ENCODE measurements around the gene ZNF236.
A peak's percentile ranks its signal among the peaks of the same experiment; 100 is the strongest.

The ZNF236 gene

GRCh38 chr18:76859474-76860339 is 37.4 kb downstream of the ZNF236 start:
- DNase-seq (ENCODE audit: low read depth, low spot score): no peak

GRCh38 chr18:76860411-76860810 is 38.1 kb downstream of the ZNF236 start:
- peak; percentile 31 for DNase-seq (ENCODE audit: low read depth, low spot score)

- no peak for DNase-seq (ENCODE audit: low read depth, low spot score)
Observed at GRCh38 chr18:76866666-76867065, 44.3 kb downstream of the ZNF236 start.

GRCh38 chr18:76873311-76873710 is 51.0 kb downstream of the ZNF236 start:
- no peak for DNase-seq (ENCODE audit: low read depth, low spot score)

GRCh38 chr18:76873713-76874112 is 51.4 kb downstream of the ZNF236 start:
- no peak for DNase-seq (ENCODE audit: low read depth, low spot score)

GRCh38 chr18:76874642-76875389 is 52.5 kb downstream of the ZNF236 start:
- DNase-seq (ENCODE audit: low read depth, low spot score): no peak

GRCh38 chr18:76875390-76876325 is 53.3 kb downstream of the ZNF236 start:
- no peak for DNase-seq (ENCODE audit: low read depth, low spot score)

- DNase-seq (ENCODE audit: low read depth, low spot score): no peak
Observed at GRCh38 chr18:76878426-76878825, 56.1 kb downstream of the ZNF236 start.

GRCh38 chr18:76880026-76880425 is 57.7 kb downstream of the ZNF236 start:
- DNase-seq (ENCODE audit: low read depth, low spot score): no peak

- peak; percentile 61 for DNase-seq (ENCODE audit: low read depth, low spot score)
Observed at GRCh38 chr18:76881744-76882143, 59.4 kb downstream of the ZNF236 start.

GRCh38 chr18:76882146-76882545 is 59.8 kb downstream of the ZNF236 start:
- no peak for DNase-seq (ENCODE audit: low read depth, low spot score)

GRCh38 chr18:76885001-76885400 is 62.6 kb downstream of the ZNF236 start:
- no peak for DNase-seq (ENCODE audit: low read depth, low spot score)

GRCh38 chr18:76886112-76886511 is 63.8 kb downstream of the ZNF236 start:
- no peak for DNase-seq (ENCODE audit: low read depth, low spot score)

- no peak for DNase-seq (ENCODE audit: low read depth, low spot score)
Observed at GRCh38 chr18:76889091-76889699, 66.8 kb downstream of the ZNF236 start.

- DNase-seq (ENCODE audit: low read depth, low spot score): no peak
Observed at GRCh38 chr18:76892832-76893231, 70.5 kb downstream of the ZNF236 start.

- no peak for DNase-seq (ENCODE audit: low read depth, low spot score)
Observed at GRCh38 chr18:76894566-76895346, 72.4 kb downstream of the ZNF236 start.

- no peak for DNase-seq (ENCODE audit: low read depth, low spot score)
Observed at GRCh38 chr18:76895498-76895897, 73.1 kb downstream of the ZNF236 start.

- DNase-seq (ENCODE audit: low read depth, low spot score): no peak
Observed at GRCh38 chr18:76896677-76897076, 74.3 kb downstream of the ZNF236 start.

GRCh38 chr18:76897257-76897656 is 74.9 kb downstream of the ZNF236 start:
- DNase-seq (ENCODE audit: low read depth, low spot score): no peak

- no peak for DNase-seq (ENCODE audit: low read depth, low spot score)
Observed at GRCh38 chr18:76903386-76903785, 81.0 kb downstream of the ZNF236 start.

GRCh38 chr18:76905821-76906220 is 83.5 kb downstream of the ZNF236 start:
- no peak for DNase-seq (ENCODE audit: low read depth, low spot score)

Measured in smooth muscle cell of the brain vasculature (primary cell).